Effector CD8-positive, alpha-beta T cell (primary cell): ENCODE measurements around the gene MAP2.
"Not testable (repeated sequence)": the region's sequence is repeated elsewhere in the genome, so short reads cannot be mapped to it uniquely, and the experiment has no call there.

Experiments
- DNase-seq: peaks from one replicate; lab custom pipeline; 2025; lab: John Stamatoyannopoulos, UW

The MAP2 gene

DNA sequence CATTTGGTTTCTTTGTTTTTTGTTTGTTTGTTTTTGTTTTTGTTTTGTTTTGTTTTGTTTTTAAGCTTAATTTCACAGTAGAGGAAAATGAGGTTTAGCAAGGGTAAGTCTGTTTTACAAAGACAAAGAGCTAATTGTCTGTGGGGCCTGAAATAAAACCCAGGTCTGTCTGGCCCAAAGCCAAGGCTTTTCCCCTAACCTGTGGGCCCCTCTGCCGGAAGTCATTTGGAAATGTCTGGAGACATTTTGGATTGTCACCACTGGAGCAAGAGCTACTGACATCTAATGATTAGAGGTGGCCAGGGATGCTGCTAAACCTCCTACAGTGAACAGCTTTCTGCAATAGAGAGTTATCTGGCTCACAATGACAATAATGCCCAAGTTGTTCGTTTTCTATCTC, 167.2 kb downstream of the MAP2 start:
- DNase-seq: no peak

DNA sequence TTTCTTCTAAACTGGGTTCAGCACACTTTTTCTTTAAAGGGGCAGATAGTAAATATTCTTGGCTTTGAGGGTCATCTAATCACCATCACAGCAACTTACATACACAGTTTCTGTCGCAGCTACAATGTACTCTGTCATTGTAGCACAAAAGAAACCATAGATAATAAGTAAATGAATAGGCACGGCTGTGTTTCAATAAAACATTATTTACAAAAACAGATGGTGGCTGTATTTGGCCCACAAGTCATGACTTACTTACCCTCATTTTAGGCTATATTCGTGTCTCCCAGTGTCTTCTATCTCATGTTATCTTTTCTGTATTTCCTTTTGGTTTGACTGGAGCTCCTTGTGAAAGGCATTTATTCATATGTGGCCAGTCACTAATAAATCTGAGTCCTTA, 168.3 kb downstream of the MAP2 start:
- DNase-seq: no peak

DNA sequence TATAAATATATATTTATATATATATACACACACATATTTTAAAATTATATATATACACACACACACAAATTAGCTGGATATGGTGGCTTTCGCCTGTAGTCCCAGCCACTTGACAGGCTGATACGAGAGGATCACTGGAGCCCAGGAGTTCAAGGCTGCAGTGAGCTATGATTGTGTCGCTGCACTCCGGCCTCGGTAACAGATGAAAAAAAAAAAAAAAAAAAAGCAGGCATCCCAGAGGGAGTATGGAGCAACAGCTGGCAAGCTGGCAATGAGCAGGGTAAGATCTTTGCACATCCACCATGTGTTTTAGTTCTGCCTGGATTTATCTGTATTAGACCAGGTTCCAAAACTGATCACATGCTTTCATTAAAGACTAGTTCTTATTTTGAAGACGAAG, 170.1 kb downstream of the MAP2 start:
- no peak for DNase-seq

DNA sequence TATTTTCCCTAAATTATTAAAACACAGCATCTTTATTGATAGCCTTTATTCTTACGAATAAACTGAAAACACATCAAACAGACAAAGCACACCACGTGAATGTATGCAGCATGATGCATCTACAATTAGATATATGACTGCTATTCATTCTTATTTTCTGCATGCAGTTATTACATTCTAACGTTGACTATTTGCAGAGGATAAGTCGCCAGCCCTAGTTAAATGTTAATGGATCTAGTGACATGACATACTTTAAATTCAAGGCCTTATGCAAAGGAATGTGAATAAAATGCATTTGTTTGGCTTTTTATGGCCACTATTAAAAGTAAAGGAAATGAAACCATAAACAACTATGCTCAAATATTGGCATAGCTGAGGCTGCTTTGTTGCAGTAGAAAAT, 172.4 kb downstream of the MAP2 start:
- DNase-seq: no peak

DNA sequence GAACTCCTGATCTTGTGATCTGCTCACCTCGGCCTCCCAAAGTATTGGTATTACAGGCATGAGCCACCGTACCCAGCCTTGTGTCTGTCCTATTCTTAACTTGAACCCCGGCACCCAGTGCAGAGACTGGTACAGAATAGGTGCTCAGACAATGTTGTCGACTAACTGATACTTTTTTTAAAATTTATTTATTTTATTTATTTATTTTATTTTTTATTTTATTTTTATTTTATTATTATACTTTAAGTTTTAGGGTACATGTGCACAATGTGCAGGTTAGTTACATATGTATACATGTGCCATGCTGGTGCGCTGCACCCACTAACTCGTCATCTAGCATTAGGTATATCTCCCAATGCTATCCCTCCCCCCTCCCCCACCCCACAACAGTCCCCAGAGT, 174.4 kb downstream of the MAP2 start:
- DNase-seq: not testable (repeated sequence)

DNA sequence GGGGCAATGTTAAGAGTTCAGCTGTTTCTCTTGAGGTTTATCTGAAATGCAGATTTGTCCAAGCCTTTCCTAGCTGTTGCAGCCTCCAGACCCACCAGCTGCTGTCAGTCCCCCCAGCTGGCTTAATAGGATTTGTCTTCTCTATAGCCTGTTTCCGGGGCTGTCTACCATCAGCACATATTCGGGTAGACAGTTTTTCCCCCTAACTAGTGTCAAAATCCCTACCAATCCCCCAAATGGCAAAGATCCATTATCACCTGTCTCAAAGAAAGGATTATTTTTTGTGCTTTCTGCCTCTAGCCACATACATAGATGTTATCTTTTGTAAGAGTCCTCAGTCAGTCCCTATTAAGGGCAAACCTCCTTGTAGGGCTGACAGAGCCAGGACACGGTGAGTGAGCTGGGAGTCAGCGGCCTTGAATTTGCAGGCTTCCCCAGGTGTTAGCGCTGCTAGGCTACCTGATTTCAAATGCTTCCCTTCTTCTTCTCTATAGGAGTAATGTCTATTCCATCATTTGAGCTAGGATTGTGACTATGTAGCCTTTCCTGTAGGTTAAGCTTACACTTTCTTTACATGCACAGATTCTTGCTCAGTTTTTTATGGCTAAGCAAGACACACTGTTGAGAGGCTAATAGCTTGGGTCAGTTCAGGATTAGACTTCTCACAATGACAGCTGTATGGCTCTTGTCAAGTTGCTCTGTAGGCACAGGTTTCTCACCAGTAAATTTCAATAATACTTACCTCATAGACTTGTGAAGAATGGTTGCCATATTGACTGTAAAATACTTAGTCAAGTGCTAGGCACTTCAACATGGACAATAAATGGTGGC, 176.7 kb downstream of the MAP2 start:
- DNase-seq: no peak

DNA sequence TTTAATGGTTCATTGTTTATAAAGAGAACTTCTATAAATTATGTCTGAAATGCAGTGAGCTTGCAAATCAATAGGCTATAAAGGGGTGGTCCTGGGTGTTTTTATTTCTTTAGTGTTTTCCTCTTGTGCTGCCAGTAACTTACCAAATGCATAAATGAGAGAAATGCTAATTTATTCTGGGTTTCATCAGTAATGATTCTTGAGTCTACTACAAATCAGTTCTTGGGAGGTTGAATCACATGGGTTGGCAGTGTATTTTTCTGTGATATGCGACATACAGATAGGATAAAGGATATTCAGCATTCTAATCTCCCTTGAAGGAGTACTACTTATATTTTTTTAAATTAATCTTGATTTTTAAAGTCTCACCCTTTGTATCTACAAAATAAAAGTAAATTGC, 177.7 kb downstream of the MAP2 start:
- DNase-seq: no peak

DNA sequence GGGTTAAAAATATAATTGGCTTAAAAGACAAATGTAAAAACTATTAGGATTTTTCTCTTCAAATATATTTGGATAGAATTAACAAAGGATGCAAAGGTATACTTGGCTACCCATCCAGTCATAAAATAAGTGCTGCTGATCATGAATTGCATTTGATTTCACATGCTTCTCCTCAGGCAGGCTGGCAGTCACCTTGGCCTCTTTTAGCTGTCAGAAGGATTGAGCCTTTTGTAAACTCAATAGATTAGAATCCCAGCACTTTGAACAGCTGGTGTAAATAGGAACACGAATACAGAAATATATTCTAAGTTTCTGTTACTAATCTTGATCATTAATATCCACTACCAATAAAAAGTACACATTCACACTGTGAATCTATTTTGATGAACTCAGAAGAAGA, 178.4 kb downstream of the MAP2 start:
- DNase-seq: no peak

DNA sequence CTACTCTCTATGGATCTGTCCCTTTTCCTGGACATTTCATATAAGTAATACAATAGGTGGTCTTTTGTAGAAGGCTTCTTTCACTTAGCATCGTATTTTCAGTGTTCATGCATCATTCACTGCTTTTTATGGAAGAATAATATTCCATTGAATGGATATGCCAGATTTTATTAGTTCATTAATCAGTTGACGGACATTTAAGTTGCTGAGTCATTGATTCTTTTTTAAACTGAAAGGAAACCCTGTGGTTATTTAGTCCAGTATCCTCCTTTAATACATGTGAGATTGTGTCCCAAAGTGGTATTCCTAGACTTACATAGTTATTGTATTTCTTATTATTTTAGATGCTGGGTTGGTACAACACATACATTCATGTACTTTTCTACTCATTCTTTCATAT, 185.7 kb downstream of the MAP2 start:
- DNase-seq: no peak

DNA sequence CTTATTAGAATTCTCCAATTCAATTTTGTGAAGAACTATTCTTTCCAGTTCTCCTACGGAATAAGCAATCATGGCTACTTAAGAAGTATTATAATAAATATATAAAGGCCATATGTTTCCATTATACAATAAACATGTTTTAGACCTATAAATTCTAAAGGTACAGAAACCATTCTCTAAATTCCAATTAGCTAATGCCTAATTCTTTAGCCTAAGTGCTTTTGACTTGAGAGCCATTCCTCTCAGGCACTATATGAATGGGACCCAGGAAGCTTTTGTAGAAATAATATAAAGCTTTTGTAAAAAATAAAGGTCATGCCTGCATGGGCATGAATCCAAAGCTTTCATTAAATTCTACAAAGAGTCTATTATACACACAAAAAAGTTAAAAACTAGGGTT, 186.8 kb downstream of the MAP2 start:
- no peak for DNase-seq

DNA sequence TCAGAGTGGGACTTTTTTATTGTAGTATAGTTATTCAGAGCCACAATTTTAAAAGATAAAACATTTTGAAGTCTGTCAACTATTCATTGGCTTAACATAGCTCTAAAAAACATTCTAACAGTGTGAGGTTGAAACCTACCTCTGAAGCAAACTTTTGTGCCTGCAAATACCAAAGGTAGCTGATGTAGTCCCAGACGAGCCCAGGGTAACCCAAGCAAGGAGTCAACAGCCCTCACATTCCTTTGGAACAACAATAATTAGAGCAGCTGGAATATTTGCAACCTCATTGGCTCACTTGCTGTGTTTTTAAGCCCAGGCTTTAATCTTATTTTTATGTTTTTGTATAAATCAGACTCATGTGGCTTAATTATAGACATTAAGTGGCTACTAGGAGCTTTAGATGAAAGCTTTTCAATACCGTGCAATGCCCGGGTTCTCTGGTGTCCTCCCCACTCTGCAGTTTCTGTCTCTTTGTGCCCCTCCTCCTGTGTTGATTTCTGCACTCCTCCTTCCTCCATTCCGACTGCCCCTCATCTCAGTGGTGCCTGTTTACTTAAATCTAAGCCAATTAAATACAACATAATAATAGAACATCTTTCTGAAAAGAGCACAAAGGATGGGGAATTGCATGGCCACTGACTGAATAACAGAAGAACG, 189.9 kb downstream of the MAP2 start:
- DNase-seq: no peak

DNA sequence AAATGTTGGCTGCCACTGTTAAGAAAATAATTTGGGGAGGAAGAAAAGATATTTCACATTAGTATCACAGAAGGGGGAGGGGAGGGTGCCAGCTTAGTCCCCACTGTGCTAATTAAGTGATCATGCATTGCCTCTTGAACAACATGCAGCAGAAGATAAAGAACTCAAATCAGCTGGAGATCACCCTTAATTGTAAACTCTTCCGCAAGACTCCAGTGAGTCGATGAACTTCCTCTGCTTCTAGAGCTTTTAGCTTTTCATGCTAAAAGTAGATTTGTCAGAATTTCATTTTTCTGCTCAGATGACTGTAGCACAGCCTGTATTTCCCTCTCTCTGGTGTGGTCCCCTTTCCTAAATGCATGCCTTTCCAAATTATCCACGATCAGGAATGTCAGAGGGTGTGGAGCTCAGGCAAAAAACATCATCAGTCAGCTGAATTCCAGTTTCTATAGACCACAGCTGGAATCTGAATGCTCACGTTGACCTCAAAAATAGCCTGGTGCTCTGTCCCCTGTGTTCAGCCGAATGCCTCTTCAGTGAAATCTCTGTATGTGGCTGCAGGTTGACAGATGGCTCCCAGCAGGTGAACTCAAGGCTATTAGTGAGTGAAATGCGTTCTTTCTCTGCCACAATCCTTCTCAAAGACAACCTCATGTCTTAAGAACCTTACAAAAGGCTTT, 191.0 kb downstream of the MAP2 start:
- no peak for DNase-seq

DNA sequence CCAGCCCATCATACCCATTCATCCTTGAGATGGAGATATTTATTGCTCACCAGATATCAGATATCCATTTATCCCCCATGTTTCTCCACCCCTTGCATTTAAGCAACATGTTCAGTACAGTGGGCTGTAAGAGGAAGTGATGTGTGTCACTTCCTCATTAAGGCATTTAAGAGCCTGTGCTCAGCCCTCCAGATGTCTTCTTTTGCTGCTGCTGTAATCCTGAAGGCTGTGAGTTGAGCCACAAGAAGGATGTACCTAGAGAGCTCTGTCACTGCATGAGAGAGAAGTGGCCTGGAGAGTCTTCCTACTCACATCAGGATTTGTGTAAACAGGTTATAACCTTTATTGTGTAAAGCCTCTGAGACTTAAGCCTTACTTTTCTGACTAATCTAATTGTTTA, 195.9 kb downstream of the MAP2 start:
- DNase-seq: no peak

DNA sequence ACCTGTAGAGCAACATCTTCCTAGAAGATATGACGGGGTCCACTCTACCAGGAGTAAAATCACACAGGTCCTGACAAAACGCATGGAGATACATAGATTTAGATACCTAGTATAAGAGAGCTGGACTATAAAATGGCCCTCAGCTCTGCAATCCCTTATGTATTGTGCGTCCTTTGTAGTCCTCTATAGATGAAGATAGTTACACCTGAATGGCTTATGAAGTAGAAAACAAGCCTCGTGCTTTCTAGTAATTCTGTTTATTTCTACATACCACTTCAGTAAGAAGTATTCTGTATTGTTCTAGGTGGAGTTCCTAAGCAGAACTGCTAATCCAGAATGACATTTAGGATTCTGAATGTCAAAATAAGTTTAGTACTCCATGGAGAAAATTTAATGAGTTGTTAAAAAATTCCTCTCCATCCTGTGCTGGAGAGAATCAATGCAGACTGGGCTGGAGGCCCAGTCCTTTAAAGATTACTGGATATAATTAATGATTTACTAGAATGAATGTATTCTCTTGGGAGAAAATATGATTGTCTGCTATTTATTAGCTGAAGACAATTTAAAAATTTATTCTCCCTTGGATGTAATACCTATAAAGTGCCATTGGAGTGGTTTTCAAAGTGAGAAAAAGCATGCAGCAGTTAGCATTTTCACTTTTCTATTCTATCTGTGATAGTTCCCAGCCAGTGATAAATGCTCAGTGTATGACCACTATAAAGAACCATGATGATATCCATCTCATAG, 200.5 kb downstream of the MAP2 start:
- DNase-seq: no peak

DNA sequence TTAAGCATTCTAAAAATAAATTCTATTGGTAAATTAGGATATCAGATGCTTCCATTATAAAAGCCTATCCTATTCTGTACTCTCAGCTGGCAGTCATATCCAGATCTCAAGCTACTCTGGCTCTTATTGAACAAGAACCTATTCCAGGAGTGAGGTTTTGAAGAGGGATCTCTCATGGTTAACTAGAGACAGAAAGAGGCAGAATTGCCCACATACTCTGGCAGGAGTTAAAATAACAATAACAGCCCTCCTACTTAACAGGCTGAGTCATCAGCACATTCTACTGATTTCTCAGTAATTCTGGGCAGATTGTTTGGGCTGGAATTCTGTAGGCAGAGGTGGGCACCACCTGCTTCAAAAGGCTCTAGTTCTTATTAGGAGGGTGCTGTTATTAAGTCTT, 205.8 kb downstream of the MAP2 start:
- DNase-seq: no peak

DNA sequence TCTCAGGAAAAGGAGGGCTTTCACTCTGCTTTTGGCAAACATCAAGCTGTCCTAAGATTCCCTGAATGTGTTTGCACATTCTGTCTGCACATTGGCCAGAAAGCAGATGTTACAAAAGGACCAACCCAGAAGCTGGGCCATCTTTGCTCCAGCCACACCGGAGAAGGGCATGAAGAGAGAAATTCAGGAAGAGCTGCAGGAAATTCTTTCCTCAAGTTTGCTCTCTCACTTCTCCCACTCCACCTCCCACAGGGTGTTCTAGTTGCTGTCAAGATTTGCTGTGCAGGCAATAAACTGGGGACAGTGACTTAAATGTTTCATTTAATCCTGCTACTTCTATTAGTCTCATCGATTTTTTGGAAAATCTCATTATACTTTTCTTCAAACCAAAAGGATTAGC, 210.1 kb downstream of the MAP2 start:
- no peak for DNase-seq

DNA sequence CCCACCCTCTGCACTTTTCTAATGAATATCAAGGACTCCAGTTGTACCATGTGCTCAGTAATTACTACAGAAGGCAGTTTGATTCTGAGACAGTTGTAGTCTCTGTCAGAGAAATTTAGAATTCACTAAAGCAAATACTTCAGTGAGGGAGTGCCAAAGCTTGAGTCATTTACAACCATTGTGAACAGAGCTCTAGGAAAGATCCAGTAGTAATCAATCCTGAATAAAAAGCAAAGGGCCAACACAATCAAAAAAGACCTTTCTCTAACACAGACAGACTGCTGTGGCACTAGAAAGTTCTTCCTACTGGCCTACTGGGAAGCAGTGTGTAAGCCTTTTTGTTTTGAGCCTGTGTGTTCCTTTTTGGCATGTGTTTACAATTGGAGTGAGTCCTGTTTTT, 212.2 kb downstream of the MAP2 start:
- no peak for DNase-seq

DNA sequence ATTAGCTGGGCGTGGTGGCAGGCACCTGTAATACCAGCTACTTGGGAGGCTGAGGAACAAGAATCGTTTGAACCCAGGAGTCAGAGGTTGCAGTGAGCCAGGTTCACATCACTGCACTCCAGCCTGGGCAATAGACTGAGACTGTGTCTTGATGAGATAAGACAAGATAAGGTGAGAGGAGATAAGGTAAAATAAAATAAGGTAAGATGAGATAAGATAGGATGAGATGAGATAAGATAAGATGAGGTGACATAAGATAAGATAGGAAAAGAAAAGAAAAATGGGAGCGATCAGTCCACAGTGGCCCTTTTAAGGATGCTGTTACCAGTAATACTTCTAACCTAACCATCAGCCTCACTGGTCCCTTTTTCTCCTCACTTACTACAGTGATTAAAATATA, 213.4 kb downstream of the MAP2 start:
- DNase-seq: no peak

DNA sequence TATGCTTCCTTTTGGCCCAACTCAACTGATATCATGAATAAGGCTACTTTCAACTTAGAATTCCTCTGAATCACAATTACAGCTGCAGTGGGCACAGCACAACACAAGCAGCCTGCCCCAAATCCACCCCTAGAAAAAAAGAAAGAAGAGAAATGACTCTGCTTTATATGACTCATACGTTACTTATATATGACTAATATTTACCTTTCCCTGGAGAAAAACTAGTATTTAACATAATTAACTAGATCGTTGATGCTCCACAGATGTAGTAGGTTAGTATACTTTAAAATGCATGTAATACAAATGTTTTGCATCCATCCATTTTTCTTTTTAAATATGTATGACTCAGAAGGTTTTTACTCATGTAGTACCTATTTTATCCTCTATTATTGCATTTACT, 214.5 kb downstream of the MAP2 start:
- no peak for DNase-seq

DNA sequence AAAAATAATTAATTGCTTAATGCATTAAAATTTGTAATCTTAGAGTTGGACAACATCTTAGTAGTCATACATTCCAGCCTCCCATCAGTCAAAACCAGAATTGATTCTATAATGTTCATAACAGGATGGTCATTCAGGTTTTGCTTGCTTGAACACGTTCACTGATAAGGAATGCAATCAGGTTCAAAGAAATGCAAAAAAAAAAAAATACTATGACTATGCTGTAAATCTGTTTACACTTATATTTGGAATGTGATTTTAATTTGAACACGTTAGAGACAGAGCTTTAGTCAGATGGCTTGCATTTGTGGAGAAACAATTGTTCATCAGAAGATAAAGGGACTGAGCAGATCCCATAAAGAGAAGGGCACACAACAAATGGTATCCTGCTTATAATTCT, 216.5 kb downstream of the MAP2 start:
- no peak for DNase-seq

DNA sequence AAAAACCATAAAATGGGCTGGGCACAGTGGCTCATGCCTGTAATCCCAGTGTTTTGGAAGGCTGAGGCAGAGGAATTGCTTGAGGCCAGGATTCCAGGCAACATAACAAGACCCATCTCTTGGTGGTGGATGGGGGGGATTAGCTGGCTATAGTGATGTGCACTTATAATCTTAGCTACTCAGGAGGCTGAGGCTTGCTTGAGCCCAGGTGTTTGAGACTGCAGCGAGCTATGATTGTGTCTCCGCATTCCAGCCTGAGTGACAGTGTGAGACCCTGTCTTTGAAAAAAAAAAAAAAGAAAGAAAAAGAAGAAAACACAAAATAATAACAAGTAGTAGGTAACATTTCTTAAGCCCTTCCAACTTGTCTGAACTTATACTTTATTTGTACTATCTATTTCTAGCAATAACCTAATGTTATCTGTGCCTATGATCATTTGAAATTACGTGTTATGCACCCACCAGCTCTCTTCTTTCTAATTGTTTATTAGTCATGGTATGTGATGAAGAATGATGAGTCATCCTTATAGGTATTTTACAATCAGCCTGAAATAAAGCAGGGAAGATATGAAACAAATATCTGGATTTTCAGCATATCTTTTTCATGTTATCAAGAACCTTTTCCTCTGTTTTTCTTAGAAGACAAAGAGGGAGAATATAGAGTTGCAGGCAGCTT, 218.4 kb downstream of the MAP2 start:
- DNase-seq: no peak

DNA sequence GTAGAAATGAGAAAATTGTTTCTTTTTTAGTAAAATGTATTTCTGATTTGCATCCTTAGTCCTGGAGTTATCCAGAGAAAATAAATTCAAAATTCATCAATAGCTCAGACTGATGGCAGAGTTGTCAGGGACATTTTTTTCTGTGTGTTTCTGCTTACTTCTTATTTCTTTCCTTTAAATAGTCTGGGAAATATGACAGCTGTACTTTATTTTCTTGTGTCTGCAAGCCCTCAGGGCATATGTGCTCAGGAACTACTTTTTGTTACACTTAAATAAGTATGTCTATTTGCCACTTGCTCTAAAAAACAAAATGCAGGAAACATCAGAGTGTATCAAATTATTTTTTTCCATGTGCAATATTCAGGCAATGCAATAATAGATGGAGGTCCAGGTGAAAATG, 221.0 kb downstream of the MAP2 start:
- no peak for DNase-seq
